HG03139 (cell line): ENCODE data around the gene PAQR6.

Experiments used
- ATAC-seq: cut with Tn5 transposase; IDR thresholded peaks from one replicate; pipeline ENCODE4 v1.9.1; 2021; ENCODE audit not compliant: unreplicated experiment

Gene PAQR6

GRCh38 chr1:156263288-156263655 lies 15.4 kb upstream of the PAQR6 start:
- no peak for ATAC-seq

- ATAC-seq = no peak
These were observed 14.8 kb upstream of the PAQR6 start for GRCh38 chr1:156262461-156263287.

- ATAC-seq = no peak
These were observed 13.0 kb upstream of the PAQR6 start for GRCh38 chr1:156260896-156261295.

GRCh38 chr1:156259805-156260204 lies 11.9 kb upstream of the PAQR6 start:
- ATAC-seq = no peak

GRCh38 chr1:156258859-156259258 lies 11.0 kb upstream of the PAQR6 start:
- no peak for ATAC-seq

GRCh38 chr1:156257711-156258110 lies 9.9 kb upstream of the PAQR6 start:
- no peak for ATAC-seq

- no peak for ATAC-seq
These were observed 5.8 kb upstream of the PAQR6 start for GRCh38 chr1:156253634-156254033.

- ATAC-seq = no peak
These were observed 3.7 kb upstream of the PAQR6 start for GRCh38 chr1:156251527-156251926.

GRCh38 chr1:156249593-156249992 lies 1.7 kb upstream of the PAQR6 start:
- no peak for ATAC-seq

- no peak for ATAC-seq
These were observed 447 bp upstream of the PAQR6 start for GRCh38 chr1:156248323-156248683.

GRCh38 chr1:156246781-156247459 lies 936 bp downstream of the PAQR6 start:
- ATAC-seq = no peak

GRCh38 chr1:156246241-156246780 lies 1.5 kb downstream of the PAQR6 start:
- ATAC-seq = no peak

- no peak for ATAC-seq
These were observed 2.2 kb downstream of the PAQR6 start for GRCh38 chr1:156245451-156246232.

GRCh38 chr1:156244712-156245111 lies 3.1 kb downstream of the PAQR6 start:
- no peak for ATAC-seq

GRCh38 chr1:156244126-156244525 lies 3.7 kb downstream of the PAQR6 start:
- no peak for ATAC-seq

GRCh38 chr1:156242738-156243137 lies 5.1 kb downstream of the PAQR6 start:
- ATAC-seq = no peak

- no peak for ATAC-seq
These were observed 5.9 kb downstream of the PAQR6 start, which contains the start of gene BGLAP for GRCh38 chr1:156241926-156242325. Gene BGLAP, plus strand, starts transcription at chr1:156242184. Its CDS starts 48 bp downstream, at chr1:156242232.

GRCh38 chr1:156241311-156241811 lies 6.5 kb downstream of the PAQR6 start:
- ATAC-seq = no peak

- ATAC-seq = no peak
These were observed 9.6 kb downstream of the PAQR6 start for GRCh38 chr1:156238248-156238647.

GRCh38 chr1:156236164-156236563 lies 11.7 kb downstream of the PAQR6 start:
- ATAC-seq = no peak

GRCh38 chr1:156233426-156234127 lies 14.3 kb downstream of the PAQR6 start:
- ATAC-seq = no peak
